HTR-8/SVneo (cell line): ENCODE data around the gene DMXL1.
A peak's percentile ranks its signal among the peaks of the same experiment; 100 is the strongest.

ENCODE experiments used
- DNase-seq: peaks from one replicate; pipeline ENCODE4 v3.0.0; 2011; ENCODE audit warnings: low spot score, mixed read lengths; ENCODE audit not compliant: insufficient read length
- FAIRE-seq: peaks from 2 replicates; lab custom pipeline; 2011; peaks lifted over from hg19 to GRCh38; lab: Jason Lieb, UNC

The DMXL1 gene

GRCh38 chr5:119070828-119071560 is at the start of gene DMXL1:
Gene DMXL1 (plus strand): TSS chr5:119071087. CDS start chr5:119071570, 483 bp downstream.
- FAIRE-seq (peak; percentile 36), DNase-seq (peak; percentile 91)

- FAIRE-seq: no peak
Measured at GRCh38 chr5:119021149-119021732, 49.6 kb upstream of the DMXL1 start.

GRCh38 chr5:119022017-119022745 is 48.7 kb upstream of the DMXL1 start:
- FAIRE-seq (no peak), DNase-seq (peak; percentile 37)

More at GRCh38 chr5:119021149-119021732, 49.6 kb upstream of the DMXL1 start:
- no peak for DNase-seq

GRCh38 chr5:119022773-119023172 is 48.1 kb upstream of the DMXL1 start:
- DNase-seq: no peak
- FAIRE-seq: no peak

GRCh38 chr5:119028575-119028974 is 42.3 kb upstream of the DMXL1 start:
- DNase-seq (no peak), FAIRE-seq (no peak)

GRCh38 chr5:119031011-119031886 is 39.6 kb upstream of the DMXL1 start:
- DNase-seq (no peak), FAIRE-seq (no peak)

GRCh38 chr5:119031905-119032304 is 39.0 kb upstream of the DMXL1 start:
- DNase-seq: no peak
- no peak for FAIRE-seq

- FAIRE-seq (no peak), DNase-seq (no peak)
Measured at GRCh38 chr5:119032656-119033055, 38.2 kb upstream of the DMXL1 start.

GRCh38 chr5:119033135-119033534 is 37.8 kb upstream of the DMXL1 start:
- FAIRE-seq (no peak), DNase-seq (no peak)

- DNase-seq (peak; percentile 59), FAIRE-seq (no peak)
Measured at GRCh38 chr5:119036101-119036762, 34.7 kb upstream of the DMXL1 start.

- FAIRE-seq: no peak
- no peak for DNase-seq
Measured at GRCh38 chr5:119037496-119038215, 33.2 kb upstream of the DMXL1 start.

- no peak for DNase-seq
- FAIRE-seq: no peak
Measured at GRCh38 chr5:119048246-119048645, 22.6 kb upstream of the DMXL1 start.

- DNase-seq (peak; percentile 21), FAIRE-seq (no peak)
Measured at GRCh38 chr5:119049824-119050449, 20.9 kb upstream of the DMXL1 start.

- DNase-seq: no peak
- no peak for FAIRE-seq
Measured at GRCh38 chr5:119054101-119054500, 16.8 kb upstream of the DMXL1 start.

- DNase-seq (no peak), FAIRE-seq (no peak)
Measured at GRCh38 chr5:119055294-119055693, 15.6 kb upstream of the DMXL1 start.

- DNase-seq: no peak
- no peak for FAIRE-seq
Measured at GRCh38 chr5:119058979-119059529, 11.8 kb upstream of the DMXL1 start.

GRCh38 chr5:119059740-119060255 is 11.1 kb upstream of the DMXL1 start:
- FAIRE-seq (no peak), DNase-seq (no peak)
